Transverse colon (tissue), 4 donors: Measurements from ENCODE around the gene TM2D3.

Source experiments
- EP300 ChIP-seq: sonication (generic); formaldehyde crosslinking; IDR thresholded peaks from one replicate; pipeline ENCODE4 v1.6.1; 2017; ENCODE audit warnings: antibody characterized with exemption, low read depth
- POLR2AphosphoS5 ChIP-seq, 3 donors: sonication (generic); formaldehyde crosslinking; IDR thresholded peaks; one replicate each; pipeline ENCODE4 v1.6.1; 2016; ENCODE audit warnings: antibody characterized with exemption in 3 of 3
- TF ChIP-seq, protein P1 (sequence below), 5 experiments: fragments of 200-600 bp in 3 of 5; fragments of 450-650 bp in 2 of 5; sonication (generic) in 3 of 5; IDR thresholded peaks; 1 replicate in 2 of 5; 2 replicates in 3 of 5; pipeline ENCODE4 v1.5.1; 2016 to 2017; ENCODE audit warnings: antibody characterized with exemption in 5 of 5, inconsistent platforms in 3 of 5, mild to moderate bottlenecking in 2 of 5, moderate library complexity in 1 of 5

DNA sequence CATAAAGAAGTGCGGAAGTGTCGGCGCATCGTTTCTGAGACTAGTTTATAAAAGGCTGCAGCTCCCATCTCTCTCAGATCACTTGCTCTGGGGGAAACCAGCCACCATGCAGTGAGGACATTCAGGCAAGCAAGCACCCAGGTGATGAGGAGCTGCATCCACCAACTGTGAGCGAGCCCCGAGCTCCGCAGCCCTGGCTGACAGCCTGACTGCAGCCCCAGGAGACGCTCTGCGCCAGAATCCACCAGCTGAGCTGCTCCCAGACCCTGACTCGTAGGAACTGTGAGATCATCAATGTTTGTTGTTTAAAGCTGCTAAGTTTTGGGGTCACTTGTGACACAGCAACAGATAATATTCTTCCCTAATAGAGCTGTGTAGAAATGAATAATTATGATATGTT is 5.0 kb upstream of the TM2D3 start:
- TF ChIP-seq, protein P1, sequence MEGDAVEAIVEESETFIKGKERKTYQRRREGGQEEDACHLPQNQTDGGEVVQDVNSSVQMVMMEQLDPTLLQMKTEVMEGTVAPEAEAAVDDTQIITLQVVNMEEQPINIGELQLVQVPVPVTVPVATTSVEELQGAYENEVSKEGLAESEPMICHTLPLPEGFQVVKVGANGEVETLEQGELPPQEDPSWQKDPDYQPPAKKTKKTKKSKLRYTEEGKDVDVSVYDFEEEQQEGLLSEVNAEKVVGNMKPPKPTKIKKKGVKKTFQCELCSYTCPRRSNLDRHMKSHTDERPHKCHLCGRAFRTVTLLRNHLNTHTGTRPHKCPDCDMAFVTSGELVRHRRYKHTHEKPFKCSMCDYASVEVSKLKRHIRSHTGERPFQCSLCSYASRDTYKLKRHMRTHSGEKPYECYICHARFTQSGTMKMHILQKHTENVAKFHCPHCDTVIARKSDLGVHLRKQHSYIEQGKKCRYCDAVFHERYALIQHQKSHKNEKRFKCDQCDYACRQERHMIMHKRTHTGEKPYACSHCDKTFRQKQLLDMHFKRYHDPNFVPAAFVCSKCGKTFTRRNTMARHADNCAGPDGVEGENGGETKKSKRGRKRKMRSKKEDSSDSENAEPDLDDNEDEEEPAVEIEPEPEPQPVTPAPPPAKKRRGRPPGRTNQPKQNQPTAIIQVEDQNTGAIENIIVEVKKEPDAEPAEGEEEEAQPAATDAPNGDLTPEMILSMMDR (IDR thresholded peaks at IDR 0.05): no peak
- TF ChIP-seq POLR2AphosphoS5 (IDR thresholded peaks at IDR 0.05) (no peak), EP300 (no peak)
